Measurements from ENCODE around the gene NRDE2.

The NRDE2 gene

GRCh38 chr14:90297876-90298629 is 33.7 kb downstream of the NRDE2 start:
- DNase-seq = no peak

GRCh38 chr14:90296641-90297040 is 35.1 kb downstream of the NRDE2 start:
- no peak for DNase-seq

- no peak for DNase-seq
Observed at GRCh38 chr14:90295870-90296516, 35.7 kb downstream of the NRDE2 start.

- no peak for DNase-seq
Observed at GRCh38 chr14:90294872-90295271, 36.9 kb downstream of the NRDE2 start.

GRCh38 chr14:90293766-90294730 is 37.7 kb downstream of the NRDE2 start:
- DNase-seq = no peak

GRCh38 chr14:90291699-90292098 is 40.0 kb downstream of the NRDE2 start:
- no peak for DNase-seq

GRCh38 chr14:90290337-90291011 is 41.3 kb downstream of the NRDE2 start:
- no peak for DNase-seq

GRCh38 chr14:90288651-90289355 is 42.9 kb downstream of the NRDE2 start:
- no peak for DNase-seq

GRCh38 chr14:90287791-90288190 is 44.0 kb downstream of the NRDE2 start:
- DNase-seq = no peak

- no peak for DNase-seq
Observed at GRCh38 chr14:90281756-90282155, 50.0 kb downstream of the NRDE2 start.

GRCh38 chr14:90281261-90281660 is 50.5 kb downstream of the NRDE2 start:
- DNase-seq = no peak

GRCh38 chr14:90280096-90280495 is 51.6 kb downstream of the NRDE2 start:
- no peak for DNase-seq

- no peak for DNase-seq
Observed at GRCh38 chr14:90278199-90279175, 53.3 kb downstream of the NRDE2 start.

- DNase-seq = no peak
Observed at GRCh38 chr14:90277581-90278198, 54.1 kb downstream of the NRDE2 start.

- peak; percentile 41 for DNase-seq
Observed at GRCh38 chr14:90276646-90277367, 54.9 kb downstream of the NRDE2 start.

GRCh38 chr14:90275820-90276219 is 55.9 kb downstream of the NRDE2 start:
- DNase-seq = peak; percentile 52

GRCh38 chr14:90275458-90275814 is 56.3 kb downstream of the NRDE2 start:
- no peak for DNase-seq

- DNase-seq = peak; percentile 46
Observed at GRCh38 chr14:90274808-90275457, 56.8 kb downstream of the NRDE2 start.

GRCh38 chr14:90274019-90274418 is 57.7 kb downstream of the NRDE2 start:
- DNase-seq = no peak
